ENCODE results near the gene EOLA1.
"Not testable (repeated sequence)": the region's sequence is repeated elsewhere in the genome, so short reads cannot be mapped to it uniquely, and the experiment has no call there.

EOLA1 gene

DNA sequence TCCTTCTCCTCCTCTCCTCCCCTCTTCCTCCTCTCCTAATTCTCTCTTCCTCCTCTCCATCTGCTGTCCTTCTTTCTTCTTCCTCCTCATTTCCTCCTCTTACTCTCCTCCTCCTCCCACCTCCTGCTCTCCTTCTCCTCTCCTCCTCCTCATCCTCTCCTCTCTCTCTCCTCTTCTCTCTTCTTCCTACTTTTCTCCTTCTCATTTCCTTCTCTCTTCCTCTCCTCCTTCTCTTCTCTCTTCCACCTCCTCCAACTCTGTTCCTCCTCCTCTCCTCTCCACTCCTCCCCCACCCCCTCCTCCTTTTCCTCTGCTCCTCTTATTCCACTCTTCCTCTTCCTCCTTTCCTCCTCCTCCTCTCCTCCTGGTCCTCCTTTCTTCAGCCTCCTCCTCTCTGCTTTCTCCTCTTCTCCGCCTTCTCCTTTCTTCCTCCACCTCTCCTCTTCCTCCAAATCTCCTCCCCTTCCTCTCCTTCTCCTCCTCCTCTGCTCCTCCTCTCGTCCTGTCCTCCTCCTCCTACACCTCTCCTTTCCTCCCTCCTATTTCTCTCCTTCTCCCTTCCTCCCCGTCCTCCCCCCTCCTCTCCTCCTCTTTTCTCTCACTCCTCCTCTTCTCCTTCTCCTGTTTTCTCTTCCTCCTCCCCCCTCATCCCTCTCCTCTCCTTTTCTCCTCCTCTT lies 5.7 kb upstream of the EOLA1 start:
- DNase-seq; in situ Hi-C loops (cut with MboI; ENCODE audit: low pct_unique_long_range_greater_than_20kb, low sequenced_read_pairs): not testable (repeated sequence)

GRCh38 chrX:149537474-149537873 lies 3.3 kb upstream of the EOLA1 start:
- DNase-seq; in situ Hi-C loops (cut with MboI; ENCODE audit: low pct_unique_long_range_greater_than_20kb, low sequenced_read_pairs): not testable (repeated sequence)

- in situ Hi-C loops (cut with MboI; ENCODE audit: low pct_unique_long_range_greater_than_20kb, low sequenced_read_pairs) = no loop called here
- peak; percentile 100 for DNase-seq
Measured at GRCh38 chrX:149539283-149540130, 1.3 kb upstream of the EOLA1 start.

DNA sequence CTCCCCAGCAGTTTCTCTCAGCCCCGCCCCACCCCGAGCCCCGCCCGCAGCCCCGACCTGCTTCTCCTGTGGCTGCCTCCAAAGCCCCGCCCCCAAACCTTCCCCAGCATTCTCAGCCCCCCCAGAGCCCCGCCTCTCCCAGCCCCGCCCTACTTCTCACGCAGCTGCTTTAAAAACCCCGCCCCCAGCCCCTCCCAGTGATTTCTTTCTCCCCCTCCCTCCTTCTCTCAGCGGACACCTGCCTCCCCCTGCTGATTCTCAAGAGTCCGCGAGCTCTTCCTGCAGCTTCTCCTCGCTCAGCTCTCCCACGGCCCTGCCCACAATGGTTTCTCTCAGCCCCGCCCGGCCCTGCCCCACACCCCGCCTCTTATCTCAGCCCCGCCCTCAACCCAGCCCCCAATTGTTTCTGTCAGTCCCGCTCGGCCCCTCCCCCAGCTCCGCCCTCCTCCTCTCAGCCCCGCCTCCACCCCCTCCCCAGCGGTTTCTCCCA lies 636 bp upstream of the EOLA1 start:
- DNase-seq = no peak
- in situ Hi-C loops (cut with MboI; ENCODE audit: low pct_unique_long_range_greater_than_20kb, low sequenced_read_pairs) = no loop called here

- DNase-seq = no peak
- in situ Hi-C loops (cut with MboI; ENCODE audit: low pct_unique_long_range_greater_than_20kb, low sequenced_read_pairs) = no loop called here
Measured at GRCh38 chrX:149541521-149542047, 772 bp downstream of the EOLA1 start.

- in situ Hi-C loops (cut with MboI; ENCODE audit: low pct_unique_long_range_greater_than_20kb, low sequenced_read_pairs) = not testable (repeated sequence)
- peak; percentile 65 for DNase-seq
Measured at GRCh38 chrX:149545545-149546543, 5.0 kb downstream of the EOLA1 start.

DNA sequence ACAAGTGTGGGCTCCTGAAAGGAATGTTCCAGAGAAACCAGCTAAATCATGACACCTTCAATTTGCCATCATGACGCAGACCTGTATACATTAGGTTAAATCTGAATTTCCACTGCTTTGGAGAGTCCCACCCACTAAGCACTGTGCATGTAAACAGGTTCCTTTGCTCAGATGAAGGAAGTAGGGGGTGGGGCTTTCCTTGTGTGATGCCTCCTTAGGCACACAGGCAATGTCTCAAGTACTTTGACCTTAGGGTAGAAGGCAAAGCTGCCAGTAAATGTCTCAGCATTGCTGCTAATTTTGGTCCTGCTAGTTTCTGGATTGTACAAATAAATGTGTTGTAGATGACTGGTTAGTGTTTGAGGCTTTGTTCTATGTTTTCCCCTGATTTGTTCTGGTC lies 6.2 kb downstream of the EOLA1 start:
- DNase-seq; in situ Hi-C loops (cut with MboI; ENCODE audit: low pct_unique_long_range_greater_than_20kb, low sequenced_read_pairs): not testable (repeated sequence)

GRCh38 chrX:149547782-149548181 lies 7.0 kb downstream of the EOLA1 start:
- in situ Hi-C loops (cut with MboI; ENCODE audit: low pct_unique_long_range_greater_than_20kb, low sequenced_read_pairs); DNase-seq: not testable (repeated sequence)

- DNase-seq; in situ Hi-C loops (cut with MboI; ENCODE audit: low pct_unique_long_range_greater_than_20kb, low sequenced_read_pairs): not testable (repeated sequence)
Measured at GRCh38 chrX:149549701-149550100, 8.9 kb downstream of the EOLA1 start, which contains the start of gene HSFX3. TSS of gene HSFX3 (minus strand) at chrX:149549924. CDS start at chrX:149549852, 72 bp downstream.

DNA sequence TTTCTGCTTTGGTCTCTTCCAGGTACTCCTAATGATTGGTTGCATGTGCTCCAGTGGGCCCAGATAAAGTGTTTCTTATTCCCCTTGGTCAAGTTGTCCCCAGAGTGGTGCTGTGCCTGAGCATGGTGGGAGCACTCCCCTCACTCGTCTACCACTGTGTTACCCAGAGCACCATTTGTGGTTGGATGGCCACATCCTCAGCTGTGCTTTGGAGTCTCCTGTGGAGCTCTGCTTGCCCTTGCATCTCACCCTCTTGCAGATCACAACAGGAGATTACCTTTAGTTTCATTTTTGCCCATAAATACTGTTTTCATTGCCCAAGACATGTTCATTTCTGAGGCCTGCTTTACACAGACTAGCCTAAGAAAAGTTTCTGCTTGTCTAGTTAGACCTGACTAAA lies 9.6 kb downstream of the EOLA1 start:
- in situ Hi-C loops (cut with MboI; ENCODE audit: low pct_unique_long_range_greater_than_20kb, low sequenced_read_pairs); DNase-seq: not testable (repeated sequence)

DNA sequence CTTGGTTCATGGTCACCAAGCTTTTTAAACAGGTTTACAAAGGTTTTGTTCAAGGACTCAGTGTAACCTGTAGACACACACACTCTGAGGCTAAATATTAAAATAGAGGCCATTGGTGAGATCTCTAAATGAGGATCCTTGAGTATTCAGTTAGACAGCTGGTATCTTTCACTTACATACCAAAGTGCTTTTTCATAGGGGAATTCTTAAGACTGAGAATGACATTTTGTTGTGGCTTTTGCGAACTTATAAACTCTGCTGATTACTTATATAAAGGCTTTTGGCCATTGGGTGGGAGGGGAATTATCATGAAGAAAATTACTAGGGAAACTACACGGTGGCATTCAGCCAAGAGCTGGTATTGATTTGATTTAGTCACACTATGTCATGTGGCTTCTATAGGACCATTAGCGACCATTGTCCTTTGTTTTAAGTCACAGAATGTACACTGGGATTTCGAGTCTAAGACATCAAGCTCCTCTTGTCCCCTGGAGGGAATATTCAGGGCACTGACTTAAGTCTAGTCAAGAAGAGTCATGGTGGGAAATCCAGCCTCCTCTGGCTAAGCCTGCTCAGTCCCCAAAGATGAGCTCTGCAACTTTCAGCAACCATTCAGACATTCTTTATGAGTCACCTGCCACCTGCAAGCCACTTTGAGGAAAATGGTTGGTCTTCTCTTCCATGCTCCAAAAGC lies 10.6 kb downstream of the EOLA1 start:
- DNase-seq; in situ Hi-C loops (cut with MboI; ENCODE audit: low pct_unique_long_range_greater_than_20kb, low sequenced_read_pairs): not testable (repeated sequence)

DNA sequence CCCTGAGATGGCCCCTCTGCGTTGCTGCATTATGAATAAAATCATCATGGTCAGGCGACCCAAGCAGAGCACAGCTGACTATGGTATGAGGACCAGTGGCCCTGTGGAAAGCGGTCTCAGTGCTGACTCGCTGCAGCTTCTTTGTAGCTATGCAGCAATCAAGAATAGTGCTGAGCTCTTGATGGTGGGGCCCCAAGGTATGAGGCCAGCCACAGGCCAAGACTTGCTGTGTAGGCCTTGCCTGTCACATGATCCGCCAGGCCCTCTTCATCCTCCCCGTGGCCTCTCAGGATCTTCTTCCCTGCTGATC lies 11.1 kb downstream of the EOLA1 start:
- in situ Hi-C loops (cut with MboI; ENCODE audit: low pct_unique_long_range_greater_than_20kb, low sequenced_read_pairs); DNase-seq: not testable (repeated sequence)

- DNase-seq; in situ Hi-C loops (cut with MboI; ENCODE audit: low pct_unique_long_range_greater_than_20kb, low sequenced_read_pairs): not testable (repeated sequence)
Measured at GRCh38 chrX:149555251-149555650, 14.4 kb downstream of the EOLA1 start.

- in situ Hi-C loops (cut with MboI; ENCODE audit: low pct_unique_long_range_greater_than_20kb, low sequenced_read_pairs) = no loop called here
- no peak for DNase-seq
Measured at GRCh38 chrX:149563359-149563758, 22.5 kb downstream of the EOLA1 start.

DNA sequence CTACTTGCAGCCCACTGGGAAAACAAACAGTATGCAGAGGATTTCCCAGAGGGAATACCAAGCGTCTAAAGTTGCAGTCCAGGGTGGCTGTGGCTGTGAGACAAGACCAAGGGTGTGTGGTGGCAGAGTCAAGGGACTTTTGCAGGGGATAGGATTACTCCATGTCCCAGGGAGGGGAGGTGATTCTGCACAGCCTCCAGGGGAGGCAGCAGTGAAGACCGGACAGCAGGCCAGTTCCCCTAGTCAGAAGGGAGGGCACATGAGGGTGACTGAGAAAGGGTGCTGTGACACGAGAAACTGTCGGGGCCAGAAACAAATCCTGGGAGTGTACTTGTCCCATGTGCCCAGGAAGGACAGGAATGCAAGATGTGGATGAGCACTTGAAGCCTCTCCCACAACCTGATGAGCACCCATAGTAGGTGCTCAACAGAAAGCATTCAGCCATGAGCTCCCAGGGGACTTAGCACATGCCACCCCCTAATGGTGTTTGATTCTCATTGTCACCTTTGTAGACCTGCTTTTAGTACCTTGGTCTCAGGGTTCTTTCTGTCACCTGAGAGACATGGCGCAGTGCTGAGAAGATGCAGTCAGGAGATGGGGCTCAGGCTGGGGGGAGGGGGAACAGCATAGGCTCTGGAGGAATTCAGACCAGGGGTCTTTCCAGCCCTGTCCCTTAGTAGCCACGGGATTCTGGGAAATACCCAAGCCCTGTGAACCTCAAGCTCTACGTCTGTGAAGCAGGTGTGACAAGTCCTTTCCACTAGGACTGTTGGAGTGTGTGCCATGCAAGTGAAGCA lies 27.0 kb downstream of the EOLA1 start:
- DNase-seq = no peak
- in situ Hi-C loops (cut with MboI; ENCODE audit: low pct_unique_long_range_greater_than_20kb, low sequenced_read_pairs) = no loop called here

- DNase-seq = no peak
- in situ Hi-C loops (cut with MboI; ENCODE audit: low pct_unique_long_range_greater_than_20kb, low sequenced_read_pairs) = no loop called here
Measured at GRCh38 chrX:149568701-149569296, 28.0 kb downstream of the EOLA1 start.

- in situ Hi-C loops (cut with MboI; ENCODE audit: low pct_unique_long_range_greater_than_20kb, low sequenced_read_pairs) = no loop called here
- no peak for DNase-seq
Measured at GRCh38 chrX:149569770-149570169, 29.0 kb downstream of the EOLA1 start.

All from KBM-7 (cell line).